GM10266 (cell line): Measurements from ENCODE around the gene PPP6R1.

ENCODE experiments used
- DNase-seq: peaks from one replicate; pipeline ENCODE4 v3.0.0; 2012; ENCODE audit errors: extremely low spot score
- TF ChIP-seq, protein P1 (sequence below): IDR thresholded peaks from 2 replicates; pipeline ENCODE4 v1.5.1; 2012; ENCODE audit warnings: mild to moderate bottlenecking, low read depth; ENCODE audit not compliant: control insufficient read depth, insufficient read depth; ENCODE audit errors: missing control alignments

Gene PPP6R1

DNA sequence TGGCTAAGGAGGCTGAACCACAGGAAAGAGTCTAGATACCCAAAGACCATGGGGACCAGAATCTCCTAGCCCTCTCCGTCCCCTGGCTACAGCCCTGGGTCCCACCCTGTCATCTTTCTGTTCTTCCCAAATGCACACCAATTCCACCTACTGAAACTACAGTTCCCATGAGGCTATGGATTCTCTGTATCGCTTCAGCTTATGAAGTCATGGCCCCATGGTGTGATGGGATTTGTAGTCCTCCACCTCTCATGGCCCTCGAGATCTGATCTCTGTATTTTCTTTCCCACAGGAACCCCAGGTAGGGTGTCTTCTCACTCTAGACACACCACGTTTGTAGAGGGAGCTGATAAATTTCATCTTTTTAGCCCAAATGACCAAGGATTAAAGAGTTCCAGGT lies 61.3 kb downstream of the PPP6R1 start:
- no peak for DNase-seq
- TF ChIP-seq, protein P1, sequence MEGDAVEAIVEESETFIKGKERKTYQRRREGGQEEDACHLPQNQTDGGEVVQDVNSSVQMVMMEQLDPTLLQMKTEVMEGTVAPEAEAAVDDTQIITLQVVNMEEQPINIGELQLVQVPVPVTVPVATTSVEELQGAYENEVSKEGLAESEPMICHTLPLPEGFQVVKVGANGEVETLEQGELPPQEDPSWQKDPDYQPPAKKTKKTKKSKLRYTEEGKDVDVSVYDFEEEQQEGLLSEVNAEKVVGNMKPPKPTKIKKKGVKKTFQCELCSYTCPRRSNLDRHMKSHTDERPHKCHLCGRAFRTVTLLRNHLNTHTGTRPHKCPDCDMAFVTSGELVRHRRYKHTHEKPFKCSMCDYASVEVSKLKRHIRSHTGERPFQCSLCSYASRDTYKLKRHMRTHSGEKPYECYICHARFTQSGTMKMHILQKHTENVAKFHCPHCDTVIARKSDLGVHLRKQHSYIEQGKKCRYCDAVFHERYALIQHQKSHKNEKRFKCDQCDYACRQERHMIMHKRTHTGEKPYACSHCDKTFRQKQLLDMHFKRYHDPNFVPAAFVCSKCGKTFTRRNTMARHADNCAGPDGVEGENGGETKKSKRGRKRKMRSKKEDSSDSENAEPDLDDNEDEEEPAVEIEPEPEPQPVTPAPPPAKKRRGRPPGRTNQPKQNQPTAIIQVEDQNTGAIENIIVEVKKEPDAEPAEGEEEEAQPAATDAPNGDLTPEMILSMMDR, result no peak

DNA sequence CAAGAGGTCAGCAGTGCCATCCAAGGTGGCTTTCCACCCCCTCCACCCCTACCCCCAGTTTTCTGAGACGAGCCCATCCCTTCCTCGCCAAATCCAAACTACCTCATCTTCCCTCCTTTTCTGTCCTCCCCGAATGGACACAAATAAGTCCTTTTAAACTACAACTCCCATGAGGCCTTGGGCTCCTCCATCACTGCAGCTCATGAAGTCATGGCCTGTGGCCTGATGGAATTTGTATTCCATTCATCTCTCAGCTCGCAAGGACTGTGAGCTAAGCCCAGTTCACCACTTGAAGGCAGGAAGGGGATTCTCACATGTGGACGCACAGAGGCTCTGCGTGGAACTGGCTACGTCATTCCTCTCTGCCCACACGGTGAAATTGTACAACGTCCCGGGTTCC lies 62.0 kb downstream of the PPP6R1 start:
- no peak for DNase-seq
- TF ChIP-seq, protein P1, result no peak

DNA sequence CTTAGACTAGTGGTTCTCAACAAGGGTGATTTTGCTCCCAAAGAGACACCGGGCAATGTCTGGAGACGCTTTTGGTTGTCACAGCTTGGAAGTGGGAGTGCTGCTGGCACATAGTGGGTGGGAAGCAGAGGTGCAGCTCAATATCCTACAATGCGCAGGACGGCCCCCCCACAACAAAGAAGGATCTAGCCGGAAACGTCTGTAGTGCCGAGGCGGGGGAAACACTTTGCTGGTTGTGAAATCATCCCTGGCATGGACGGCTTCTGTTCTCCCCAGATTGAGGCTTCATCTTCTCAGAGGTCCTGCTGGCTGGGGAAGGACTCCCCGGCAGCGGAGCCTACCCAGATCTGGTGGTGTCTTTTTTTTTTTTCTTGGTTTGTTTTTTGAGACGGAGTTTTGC lies 65.3 kb downstream of the PPP6R1 start:
- TF ChIP-seq, protein P1, result no peak
- DNase-seq, result no peak

DNA sequence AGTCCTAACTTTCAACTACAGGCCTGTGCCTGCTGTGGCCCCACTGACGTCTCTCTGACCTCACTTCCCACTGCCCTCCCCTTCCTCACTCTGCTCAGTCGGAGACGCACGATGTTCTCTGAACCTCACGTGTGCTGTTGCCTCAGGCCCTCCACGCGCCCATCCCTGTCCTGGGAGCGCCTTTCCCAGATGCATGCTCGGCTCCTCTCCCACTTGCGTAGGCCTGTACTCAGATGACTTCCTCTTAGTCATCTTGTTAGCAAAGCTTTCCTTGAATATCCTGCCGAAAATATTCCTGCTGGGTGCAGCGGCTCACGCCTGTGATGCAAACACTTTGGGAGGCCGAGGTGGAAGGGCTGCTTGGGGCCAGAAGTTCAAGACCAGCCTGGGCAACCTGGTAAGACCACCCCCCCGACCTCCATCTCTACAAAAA lies 69.4 kb downstream of the PPP6R1 start:
- TF ChIP-seq, protein P1, result no peak
- no peak for DNase-seq

DNA sequence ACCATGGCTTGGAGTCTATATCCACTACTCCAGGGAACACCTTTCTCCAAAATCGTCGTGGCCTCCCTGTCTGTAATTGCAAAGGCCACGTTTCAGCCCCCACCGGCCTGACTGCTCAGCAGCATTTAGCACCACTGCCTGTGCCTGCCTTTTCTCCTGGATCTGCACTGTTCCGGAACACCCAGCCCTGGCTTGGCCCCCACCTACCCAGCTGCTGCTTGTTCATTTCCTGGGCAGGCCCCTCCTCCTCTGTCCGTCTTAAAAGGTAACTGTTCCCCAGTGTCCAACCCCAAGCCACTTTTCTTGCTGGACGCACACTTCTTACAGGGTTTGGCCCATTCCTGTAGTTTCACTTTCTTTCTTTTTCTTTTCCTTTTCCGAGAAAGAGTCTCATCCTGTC lies 70.2 kb downstream of the PPP6R1 start:
- TF ChIP-seq, protein P1, result no peak
- DNase-seq, result no peak

DNA sequence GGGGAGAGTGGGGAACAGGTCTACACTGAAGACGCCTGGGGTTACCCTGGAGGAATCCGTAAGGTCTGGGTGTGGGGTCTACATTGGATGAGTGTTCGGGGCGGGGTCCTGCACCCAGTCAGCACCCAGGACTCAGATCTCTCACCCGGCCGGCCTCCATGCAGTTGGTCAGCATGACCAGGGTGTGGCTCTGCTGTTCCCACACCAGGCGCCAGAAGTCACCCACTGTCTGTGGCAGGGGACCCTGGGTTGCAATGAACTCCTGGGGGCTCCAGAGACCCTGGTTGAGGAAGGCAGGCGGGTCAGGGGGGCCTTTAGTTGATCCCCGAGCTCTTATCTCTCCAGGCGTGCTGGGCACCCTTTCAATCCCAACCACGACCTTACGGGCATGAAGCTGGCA lies 72.7 kb downstream of the PPP6R1 start:
- TF ChIP-seq, protein P1, result no peak
- no peak for DNase-seq

DNA sequence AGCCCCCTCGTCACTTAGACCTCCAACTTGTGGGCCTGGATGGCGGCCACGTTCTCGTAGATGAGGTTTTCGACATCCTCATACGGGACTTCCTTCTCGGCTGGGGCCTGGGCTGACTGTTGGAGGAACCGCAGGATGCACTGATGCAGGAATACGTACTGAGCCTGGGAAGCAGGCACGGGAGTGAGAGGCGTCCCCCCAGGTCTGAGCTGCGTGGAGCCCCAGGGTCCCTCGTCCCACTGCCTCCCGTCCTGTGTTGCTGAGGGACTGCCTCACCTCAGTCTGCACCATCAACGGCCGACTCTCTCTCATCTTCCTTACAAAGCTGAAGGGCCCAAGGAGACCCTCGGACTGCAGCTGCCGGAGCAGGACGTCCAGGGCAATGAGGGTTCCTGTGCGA lies 77.1 kb downstream of the PPP6R1 start:
- TF ChIP-seq, protein P1, result no peak
- no peak for DNase-seq
